ENCODE measurements around the gene MSL3B.

The MSL3B gene

GRCh38 chr2:233907627-233908026 lies 39.4 kb upstream of the MSL3B start (continued):
- no peak for TF ChIP-seq REST (IDR thresholded peaks at IDR 0.05; ENCODE audit: low read depth)
- no peak for TF ChIP-seq ATF3 (IDR thresholded peaks at IDR 0.05)
- no peak for TF ChIP-seq SRF (IDR thresholded peaks at IDR 0.05; ENCODE audit: low read depth)
- TF ChIP-seq YY1 (IDR thresholded peaks at IDR 0.05; ENCODE audit: extremely low read depth, insufficient replicate concordance, low read depth, low read length): no peak
- TF ChIP-seq EGR1 (IDR thresholded peaks at IDR 0.05; ENCODE audit: low read depth): no peak
- no peak for TF ChIP-seq EZH2 (IDR thresholded peaks at IDR 0.05)
- TF ChIP-seq ELF1 (IDR thresholded peaks at IDR 0.05; ENCODE audit: borderline replicate concordance, low read depth): no peak
- no peak for TF ChIP-seq SIN3A (IDR thresholded peaks at IDR 0.05; ENCODE audit: low read depth)
- TF ChIP-seq SP1 (IDR thresholded peaks at IDR 0.05; ENCODE audit: low read depth): no peak
- no peak for TF ChIP-seq CEBPB (IDR thresholded peaks at IDR 0.05; ENCODE audit: low read depth)

- Histone ChIP-seq H3K4me2 (ENCODE audit: low read length) (no peak overlapping the region), H3K9ac (ENCODE audit: low read length) (no peak overlapping the region), H2AFZ (ENCODE audit: low read depth, low read length, poor library complexity, severe bottlenecking) (no peak overlapping the region), H3K27me3 (ENCODE audit: insufficient read depth, low read length) (peaks cover 30% of the 10 kb centered on the region; the same call in 1 of the 2 replicates), H3K4me1 (ENCODE audit: control insufficient read depth in 1 of 2, insufficient read depth in 2 of 2, low read length in 2 of 2) (no peaks in the 10 kb centered on the region), H3K27ac (ENCODE audit: low read depth, low read length) (no peak overlapping the region), H4K20me1 (ENCODE audit: insufficient read depth) (no peaks in the 10 kb centered on the region), H3K79me2 (ENCODE audit: insufficient read depth, low read length) (no peaks in the 10 kb centered on the region), H3K9me3 (ENCODE audit: control insufficient read depth in 1 of 2, insufficient read depth in 1 of 2, low read depth in 1 of 2, low read length in 2 of 2) (no peaks in the 10 kb centered on the region), H3K36me3 (ENCODE audit: control insufficient read depth in 1 of 2, insufficient read depth in 2 of 2, low read length in 2 of 2) (no peaks in the 10 kb centered on the region), H3K4me3 (replicated peaks in 1 of 2; ENCODE audit: low read depth in 1 of 2, low read length in 2 of 2) (no peak overlapping the region), H3K9me2 (ENCODE audit: insufficient read depth) (no peaks in the 10 kb centered on the region)
- DNase-seq (ENCODE audit: low read depth, low spot score) (no peak), ATAC-seq (no peak)
- POLR2A ChIA-PET: no interaction called here
- CTCF ChIA-PET: no interaction called here
- RAD21 ChIA-PET (ENCODE audit: low non-redundant PET in 1 of 2, low total read pairs in 2 of 2, uncharacterized antibody in 2 of 2, unreplicated experiment in 2 of 2): no interaction called here
- intact Hi-C loops (cut with micrococcal nuclease): no loop called here
- BruUV-seq (replicated peaks): no TSS peak
- TF ChIP-seq CBX3 (IDR thresholded peaks at IDR 0.05; ENCODE audit: low read depth) (no peak), FOSL1 (IDR thresholded peaks at IDR 0.05; ENCODE audit: low read depth) (no peak), EZH2 (IDR thresholded peaks at IDR 0.05) (no peak), POLR2A (IDR thresholded peaks at IDR 0.05; ENCODE audit: borderline replicate concordance, extremely low read depth, insufficient read depth, insufficient read length) (no peak), ELF1 (IDR thresholded peaks at IDR 0.05; ENCODE audit: borderline replicate concordance, low read depth) (no peak), TCF7L2 (IDR thresholded peaks at IDR 0.05; ENCODE audit: borderline replicate concordance, extremely low read depth, insufficient read depth, insufficient read length) (no peak), POLR2AphosphoS5 (IDR thresholded peaks at IDR 0.05; ENCODE audit: low read depth, low read length) (no peak), ZFX (IDR thresholded peaks at IDR 0.05) (no peak), JUND (IDR thresholded peaks at IDR 0.05) (no peak), CEBPB (IDR thresholded peaks at IDR 0.05; ENCODE audit: low read depth) (no peak), SIN3A (IDR thresholded peaks at IDR 0.05; ENCODE audit: low read depth) (no peak), SRF (IDR thresholded peaks at IDR 0.05; ENCODE audit: low read depth) (no peak), REST (IDR thresholded peaks at IDR 0.05; ENCODE audit: low read depth) (no peak), SP1 (IDR thresholded peaks at IDR 0.05; ENCODE audit: low read depth) (no peak), EGR1 (IDR thresholded peaks at IDR 0.05; ENCODE audit: low read depth) (no peak), RAD21 (IDR thresholded peaks at IDR 0.05; ENCODE audit: low read depth) (no peak), EZH2phosphoT487 (IDR thresholded peaks at IDR 0.05; ENCODE audit: borderline replicate concordance) (no peak)
Observed at GRCh38 chr2:233905945-233906344, 37.8 kb upstream of the MSL3B start.

Data from HCT116 (cell line).